AG08395 (cell line): ENCODE measurements around the gene GOLGA1.
"Not testable (repeated sequence)": the region's sequence is repeated elsewhere in the genome, so short reads cannot be mapped to it uniquely, and the experiment has no call there.

Source experiments
- DNase-seq: peaks from one replicate; pipeline ENCODE4 v3.0.0; 2012; ENCODE audit warnings: mixed read lengths, low spot score

The GOLGA1 gene, protein sequence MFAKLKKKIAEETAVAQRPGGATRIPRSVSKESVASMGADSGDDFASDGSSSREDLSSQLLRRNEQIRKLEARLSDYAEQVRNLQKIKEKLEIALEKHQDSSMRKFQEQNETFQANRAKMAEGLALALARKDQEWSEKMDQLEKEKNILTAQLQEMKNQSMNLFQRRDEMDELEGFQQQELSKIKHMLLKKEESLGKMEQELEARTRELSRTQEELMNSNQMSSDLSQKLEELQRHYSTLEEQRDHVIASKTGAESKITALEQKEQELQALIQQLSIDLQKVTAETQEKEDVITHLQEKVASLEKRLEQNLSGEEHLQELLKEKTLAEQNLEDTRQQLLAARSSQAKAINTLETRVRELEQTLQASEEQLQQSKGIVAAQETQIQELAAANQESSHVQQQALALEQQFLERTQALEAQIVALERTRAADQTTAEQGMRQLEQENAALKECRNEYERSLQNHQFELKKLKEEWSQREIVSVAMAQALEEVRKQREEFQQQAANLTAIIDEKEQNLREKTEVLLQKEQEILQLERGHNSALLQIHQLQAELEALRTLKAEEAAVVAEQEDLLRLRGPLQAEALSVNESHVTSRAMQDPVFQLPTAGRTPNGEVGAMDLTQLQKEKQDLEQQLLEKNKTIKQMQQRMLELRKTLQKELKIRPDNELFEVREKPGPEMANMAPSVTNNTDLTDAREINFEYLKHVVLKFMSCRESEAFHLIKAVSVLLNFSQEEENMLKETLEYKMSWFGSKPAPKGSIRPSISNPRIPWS

GRCh38 chr9:124940894-124941678 is at the start of gene GOLGA1:
GOLGA1 (minus strand) TSS chr9:124941083; CDS start chr9:124938711, 2,372 bp downstream.
- peak; percentile 98 for DNase-seq

- no peak for DNase-seq
Measured at GRCh38 chr9:124983698-124984097, 42.8 kb upstream of the GOLGA1 start.

GRCh38 chr9:124980431-124980830 is 39.5 kb upstream of the GOLGA1 start:
- no peak for DNase-seq

- DNase-seq: no peak
Measured at GRCh38 chr9:124975131-124975530, 34.2 kb upstream of the GOLGA1 start.

DNA sequence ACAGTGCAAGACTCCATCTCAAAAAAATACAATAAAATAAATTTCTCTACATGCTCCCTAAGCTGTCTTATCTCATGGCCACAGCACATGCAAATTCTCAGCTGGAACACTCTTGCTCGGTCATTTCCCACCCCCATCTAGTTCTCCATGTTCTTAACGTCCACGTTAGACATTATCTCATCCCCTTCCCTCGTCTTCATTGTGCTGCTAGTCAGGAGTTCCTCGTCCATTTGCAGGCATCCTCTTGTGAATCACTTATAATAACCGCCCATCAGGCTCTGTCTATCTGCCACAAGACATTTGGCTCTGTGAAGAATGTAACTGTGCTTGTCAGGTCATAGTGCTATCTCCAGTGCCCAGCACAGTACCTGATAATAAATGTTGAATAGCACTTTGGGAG is 32.9 kb upstream of the GOLGA1 start:
- DNase-seq: no peak

DNA sequence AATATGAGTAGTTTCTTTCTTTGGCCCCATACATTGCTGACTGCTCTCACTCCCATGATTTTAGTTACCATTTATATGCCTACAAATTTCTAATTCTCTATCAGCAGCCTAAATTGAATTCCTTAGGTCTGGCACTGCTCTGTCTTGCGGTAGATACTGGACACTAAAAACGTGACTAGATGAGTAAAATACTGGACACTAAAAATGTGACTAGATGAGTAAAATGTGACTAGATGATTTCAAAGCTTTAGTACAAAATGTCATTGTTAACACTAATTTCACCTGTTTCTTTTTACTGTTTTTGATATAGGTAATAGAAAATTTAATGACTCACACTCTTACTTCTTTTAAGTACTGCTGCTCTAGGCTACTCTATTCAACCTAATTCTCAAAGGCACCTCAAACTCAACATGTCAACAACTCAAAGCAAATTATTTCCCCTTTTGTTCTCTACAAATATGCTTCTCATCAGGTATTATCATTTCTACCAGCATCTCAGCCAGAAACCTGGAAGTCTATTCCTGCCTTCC is 31.4 kb upstream of the GOLGA1 start:
- no peak for DNase-seq

DNA sequence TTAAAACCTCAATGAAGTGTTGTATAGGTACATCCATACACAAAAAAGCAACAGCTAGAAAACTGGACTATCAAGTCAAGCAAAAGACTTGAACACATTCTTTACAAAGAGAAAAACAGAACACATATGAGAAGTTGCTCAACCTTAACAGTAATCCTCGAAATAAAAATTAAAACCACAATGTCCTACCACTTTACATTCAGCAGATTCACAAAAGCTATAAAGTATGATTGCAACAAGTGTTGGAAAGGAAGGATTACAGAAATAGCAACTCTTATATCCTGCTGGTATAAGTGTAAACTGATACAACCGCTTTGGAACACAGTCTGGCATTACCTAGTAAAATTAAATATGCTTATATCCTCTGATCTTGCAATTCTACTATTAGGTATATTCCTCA is 28.5 kb upstream of the GOLGA1 start:
- DNase-seq: no peak

DNA sequence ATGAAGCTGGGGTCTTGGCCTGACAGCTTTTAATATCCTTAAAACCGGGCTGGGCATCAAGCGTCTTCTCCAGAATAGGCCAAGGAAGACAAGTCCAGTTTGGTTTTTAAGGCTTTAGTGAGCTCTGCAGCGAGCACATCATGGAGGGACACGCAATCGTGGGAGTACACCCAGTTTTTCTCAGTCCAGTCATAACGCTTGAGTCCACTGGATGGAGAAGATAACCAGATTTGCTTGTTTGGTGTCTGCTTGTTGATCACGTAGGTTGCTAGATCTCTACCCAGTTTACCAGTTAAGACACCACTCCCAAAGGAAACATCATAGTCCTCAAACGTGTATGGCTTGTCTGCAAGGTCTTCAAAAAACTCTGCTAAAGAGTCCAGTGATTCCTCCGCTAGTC is 27.4 kb upstream of the GOLGA1 start:
- no peak for DNase-seq

- DNase-seq: not testable (repeated sequence)
Measured at GRCh38 chr9:124965775-124966568, 25.1 kb upstream of the GOLGA1 start.

GRCh38 chr9:124964604-124965003 is 23.7 kb upstream of the GOLGA1 start:
- DNase-seq: no peak

DNA sequence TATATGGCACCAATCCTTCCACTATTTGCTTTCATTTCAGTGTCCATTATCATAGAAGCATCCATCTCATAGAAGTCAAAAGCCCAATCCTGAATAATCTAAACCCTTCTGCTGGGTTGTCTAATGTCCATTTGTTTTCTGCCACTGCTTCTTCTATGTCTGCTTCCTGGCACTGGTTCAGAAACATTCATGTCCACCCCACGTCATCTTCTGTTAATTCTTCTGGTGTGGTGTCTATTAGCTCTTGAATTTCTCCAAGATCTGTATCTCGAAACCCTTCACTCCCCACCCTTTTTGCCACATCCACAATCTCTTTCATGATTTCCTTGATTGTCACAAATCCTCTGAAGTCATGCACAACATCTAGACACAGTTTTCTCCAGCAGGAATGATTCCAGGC is 23.2 kb upstream of the GOLGA1 start:
- DNase-seq: no peak

GRCh38 chr9:124960409-124960752 is 19.5 kb upstream of the GOLGA1 start:
- DNase-seq: no peak

GRCh38 chr9:124959671-124960408 is 19.0 kb upstream of the GOLGA1 start:
- DNase-seq: not testable (repeated sequence)

DNA sequence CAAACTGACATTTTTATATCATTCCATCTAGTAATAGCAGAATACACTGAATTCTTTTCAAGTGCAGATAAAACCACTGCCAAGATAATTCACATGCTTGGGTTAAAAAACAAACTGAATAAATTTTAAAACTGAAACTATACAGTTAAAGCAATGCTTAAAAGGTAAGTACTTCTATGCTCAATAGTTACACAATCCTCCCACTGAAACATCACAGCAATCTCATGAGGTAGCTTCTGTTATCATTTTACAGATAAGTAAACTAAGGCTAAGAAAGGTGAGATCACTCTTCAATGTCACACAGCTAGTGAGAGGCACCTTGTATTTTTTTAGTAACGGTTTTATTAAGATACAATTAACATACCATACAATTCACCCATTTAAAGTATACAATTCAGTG is 13.4 kb upstream of the GOLGA1 start:
- DNase-seq: no peak

- no peak for DNase-seq
Measured at GRCh38 chr9:124950050-124950718, 9.3 kb upstream of the GOLGA1 start.

DNA sequence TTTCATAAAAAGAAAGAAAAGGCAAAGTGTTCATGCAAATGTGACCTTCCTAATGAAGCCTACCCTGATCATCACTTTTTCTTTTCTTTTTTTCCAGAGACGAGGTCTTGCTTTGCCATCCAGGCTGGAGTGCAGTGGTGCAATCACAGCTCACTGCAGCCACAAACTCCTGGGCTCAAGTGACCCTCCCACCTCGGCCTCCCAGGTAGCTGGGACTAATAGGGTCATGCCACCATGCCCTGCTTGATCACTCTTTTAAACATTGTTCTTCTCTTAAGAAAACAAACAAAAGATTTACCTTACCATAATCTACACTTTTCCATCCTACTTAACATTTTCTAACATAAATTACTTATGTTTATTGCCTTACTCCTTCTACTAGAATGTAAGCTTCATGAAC is 8.5 kb upstream of the GOLGA1 start:
- DNase-seq: no peak

DNA sequence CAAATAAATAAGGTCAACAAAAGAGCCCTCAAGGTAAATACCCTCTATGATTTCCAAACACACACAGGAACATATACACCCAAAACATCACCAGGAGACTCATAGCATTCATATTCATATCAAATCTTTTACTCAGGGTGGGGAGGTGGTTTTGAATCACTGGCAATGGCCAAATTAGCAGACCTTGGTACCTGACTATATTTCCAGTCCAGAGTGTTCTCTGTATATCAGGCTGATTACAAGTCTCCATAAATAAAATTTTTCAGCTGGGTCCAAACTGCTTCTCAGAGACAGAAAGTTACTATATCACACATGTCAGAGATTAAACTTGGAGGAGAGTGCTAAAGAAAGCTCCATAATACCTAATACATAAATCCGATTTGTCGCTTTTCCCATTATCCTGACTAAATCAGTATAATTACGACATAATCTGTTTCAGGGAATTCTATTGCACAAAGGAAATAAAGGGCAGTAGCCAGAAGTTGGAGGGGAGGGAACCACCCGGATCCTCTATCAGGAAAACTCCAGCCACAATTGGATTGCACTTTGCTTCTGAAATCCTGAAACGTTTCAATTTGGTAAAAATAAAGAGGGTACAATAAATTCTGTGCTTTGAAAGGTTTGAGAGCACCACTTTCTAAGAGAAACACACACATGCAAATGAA is 7.0 kb upstream of the GOLGA1 start:
- DNase-seq: no peak

- DNase-seq: no peak
Measured at GRCh38 chr9:124946167-124946566, 5.3 kb upstream of the GOLGA1 start.

- no peak for DNase-seq
Measured at GRCh38 chr9:124941679-124942561, 1.0 kb upstream of the GOLGA1 start.
